Measurements from ENCODE around the gene SPATA2.

SPATA2 gene

GRCh38 chr20:49886571-49887213 lies 28.6 kb downstream of the SPATA2 start:
- DNase-seq (ENCODE audit: low read depth), result no peak
- no peak for TF ChIP-seq CTCF (conservative IDR thresholded peaks at IDR 0.05; ENCODE audit: low read length)
- H3K4me3 ChIP-seq (ENCODE audit: low read length), result no peak overlapping the region

- DNase-seq (ENCODE audit: low read depth), result no peak
- H3K4me3 ChIP-seq (ENCODE audit: low read length), result no peak overlapping the region
- TF ChIP-seq CTCF (conservative IDR thresholded peaks at IDR 0.05; ENCODE audit: low read length), result no peak
Observed at GRCh38 chr20:49885558-49886332, 29.6 kb downstream of the SPATA2 start.

GRCh38 chr20:49883246-49883802 lies 32.0 kb downstream of the SPATA2 start:
- H3K4me3 ChIP-seq (ENCODE audit: low read length), result no peak overlapping the region
- no peak for DNase-seq (ENCODE audit: low read depth)
- TF ChIP-seq CTCF (conservative IDR thresholded peaks at IDR 0.05; ENCODE audit: low read length), result no peak

GRCh38 chr20:49882171-49882970 lies 33.0 kb downstream of the SPATA2 start:
- no peak overlapping the region for H3K4me3 ChIP-seq (ENCODE audit: low read length)
- no peak for TF ChIP-seq CTCF (conservative IDR thresholded peaks at IDR 0.05; ENCODE audit: low read length)
- DNase-seq (ENCODE audit: low read depth), result no peak

- no peak for DNase-seq (ENCODE audit: low read depth)
- no peak for TF ChIP-seq CTCF (conservative IDR thresholded peaks at IDR 0.05; ENCODE audit: low read length)
Observed at GRCh38 chr20:49880724-49881445, 34.4 kb downstream of the SPATA2 start.

GRCh38 chr20:49880177-49880576 lies 35.2 kb downstream of the SPATA2 start:
- TF ChIP-seq CTCF (conservative IDR thresholded peaks at IDR 0.05; ENCODE audit: low read length), result no peak
- no peak overlapping the region for H3K4me3 ChIP-seq (ENCODE audit: low read length)
- DNase-seq (ENCODE audit: low read depth), result no peak

More at GRCh38 chr20:49880724-49881445, 34.4 kb downstream of the SPATA2 start:
- no peak overlapping the region for H3K4me3 ChIP-seq (ENCODE audit: low read length)
